ENCODE data around the gene DNMBP.

DNMBP gene

GRCh38 chr10:100009793-100010676 is at the start of gene DNMBP:
DNMBP (minus strand) TSS chr10:100009947; CDS start chr10:99972124, 37,823 bp downstream.
- peak; percentile 59 to 80 (median 68) for DNase-seq (ENCODE audit: low read depth in 4 of 4, low spot score in 1 of 4)

DNA sequence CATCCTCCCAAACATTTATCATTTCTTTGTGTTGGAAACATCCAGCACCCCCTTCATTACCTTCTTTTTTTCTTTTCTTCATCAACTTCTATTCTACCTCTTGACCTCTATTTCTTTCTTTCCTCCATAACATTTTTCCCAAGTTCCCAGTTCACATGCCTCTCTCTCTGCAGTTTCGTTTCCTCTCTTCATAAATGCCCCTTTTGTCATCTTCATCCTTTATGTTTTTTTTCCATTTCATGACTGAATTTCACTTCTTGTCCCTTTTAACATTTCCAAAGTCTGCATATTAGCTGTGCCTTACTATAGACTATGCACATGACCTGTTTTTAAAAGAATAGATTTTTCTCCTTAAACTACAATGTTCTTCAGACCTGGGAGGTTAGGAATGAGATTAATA is 48.2 kb upstream of the DNMBP start:
- no peak for DNase-seq (ENCODE audit: low read depth in 4 of 4, low spot score in 1 of 4)

DNA sequence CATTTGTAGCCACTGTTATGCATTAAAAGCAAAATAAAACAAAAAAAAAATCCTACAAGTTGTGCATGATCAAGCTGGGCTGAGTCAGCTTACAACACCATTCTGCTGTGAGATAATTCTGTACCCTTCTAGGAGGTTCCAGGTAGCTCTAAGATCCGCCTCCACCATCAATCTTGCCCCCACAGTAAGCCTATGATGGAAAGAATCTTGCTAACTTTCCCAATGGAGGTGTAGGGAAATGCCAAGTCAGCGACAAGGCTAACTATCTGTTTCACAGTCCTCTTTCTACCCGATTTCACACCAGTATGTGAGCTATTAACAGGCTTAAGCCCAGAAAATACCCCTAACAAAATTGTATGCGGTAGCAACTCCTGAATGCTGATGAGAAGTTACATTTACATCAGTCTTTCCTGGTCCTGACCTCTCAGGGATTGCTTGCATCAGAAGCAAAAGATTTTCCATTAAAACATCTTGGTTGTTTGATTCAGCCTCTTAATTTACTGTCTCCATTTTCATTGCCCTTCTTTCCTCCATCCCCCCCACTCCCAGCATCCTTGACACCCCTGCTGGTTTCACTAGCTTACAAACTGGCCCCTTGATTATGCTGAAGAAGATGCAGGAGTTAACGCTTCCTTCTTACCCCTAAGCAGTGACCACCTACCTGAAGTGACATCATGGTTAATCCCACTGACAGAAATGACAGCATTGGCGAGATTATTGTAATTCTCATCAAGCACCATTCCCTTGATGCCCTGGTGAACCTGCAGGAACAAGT is 44.1 kb upstream of the DNMBP start:
- DNase-seq (ENCODE audit: low read depth in 4 of 4, low spot score in 1 of 4), result no peak

DNA sequence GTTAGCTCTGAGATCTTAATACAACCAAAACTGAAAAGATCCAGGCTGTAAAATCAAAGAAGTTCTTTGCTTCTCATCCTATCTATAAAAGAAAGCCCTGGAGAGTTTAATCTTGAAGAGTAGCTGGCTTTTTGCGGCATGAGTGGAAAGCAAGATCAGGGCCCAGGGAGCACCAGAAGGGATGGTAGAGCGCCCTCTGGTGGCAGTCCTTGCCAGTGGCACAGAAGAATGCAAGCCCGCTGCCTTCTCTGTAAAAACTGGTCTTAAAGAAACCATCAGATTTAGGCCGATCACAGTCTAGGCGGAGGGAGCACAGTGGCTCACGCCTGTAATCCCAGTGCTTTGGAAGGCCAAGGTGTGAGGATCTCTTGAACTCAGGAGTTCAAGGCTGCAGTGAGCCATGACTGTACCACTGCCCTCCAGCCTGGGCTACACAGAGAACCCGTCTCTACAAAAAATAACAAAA is 36.3 kb upstream of the DNMBP start:
- DNase-seq (ENCODE audit: low read depth in 4 of 4, low spot score in 1 of 4), result peak; percentile 76 to 90 (median 81)

DNA sequence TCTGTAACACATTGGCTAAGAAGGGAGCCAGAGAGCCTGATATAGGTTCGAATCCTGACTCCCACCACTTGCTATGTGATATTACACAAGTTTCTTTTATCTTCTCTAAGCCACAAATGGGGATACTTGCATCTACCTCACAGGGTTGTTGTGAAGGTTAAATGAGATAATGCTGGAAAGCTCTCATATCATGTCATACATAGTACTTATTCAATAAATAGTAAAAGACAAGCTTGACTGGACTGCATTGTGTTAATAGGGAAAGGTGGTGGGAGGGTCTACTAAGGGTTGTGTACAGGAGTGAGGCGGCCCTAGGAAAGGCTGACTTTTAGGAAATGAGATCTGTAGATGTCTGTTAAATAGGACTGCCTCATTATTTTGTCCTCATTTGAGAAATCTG is 35.8 kb upstream of the DNMBP start:
- no peak for DNase-seq (ENCODE audit: low read depth in 4 of 4, low spot score in 1 of 4)

GRCh38 chr10:100043796-100044195 is 34.0 kb upstream of the DNMBP start:
- DNase-seq (ENCODE audit: low read depth in 4 of 4, low spot score in 1 of 4), result no peak

- DNase-seq (ENCODE audit: low read depth in 4 of 4, low spot score in 1 of 4), result no peak
Measured at GRCh38 chr10:100043344-100043743, 33.6 kb upstream of the DNMBP start.

GRCh38 chr10:100041306-100042002 is 31.7 kb upstream of the DNMBP start:
- DNase-seq (ENCODE audit: low read depth in 4 of 4, low spot score in 1 of 4), result no peak

DNA sequence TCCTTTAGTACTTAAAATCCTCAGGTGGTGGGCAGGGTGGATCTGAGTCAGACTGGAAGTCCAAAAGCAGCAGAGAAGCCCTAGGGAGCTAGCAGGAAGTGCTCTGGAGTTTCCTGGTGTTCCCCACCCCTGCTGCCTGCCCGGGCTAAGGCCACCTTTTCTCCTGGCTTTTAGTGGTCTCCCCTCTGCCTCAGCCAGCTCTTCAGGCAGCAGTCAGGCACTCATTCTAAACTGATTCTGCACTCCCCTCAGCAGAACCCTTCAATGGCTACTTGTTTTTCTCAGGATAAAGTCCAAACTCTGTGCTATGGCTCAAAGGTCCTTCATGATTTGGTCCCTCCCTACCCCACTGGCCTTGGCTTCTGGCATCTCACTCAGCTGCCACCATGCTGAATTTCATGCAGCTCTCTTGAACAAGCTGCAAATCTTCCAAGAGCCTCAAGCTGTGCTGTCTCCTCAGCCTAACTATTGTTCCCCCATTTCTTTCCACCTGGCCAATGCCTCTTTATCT is 28.9 kb upstream of the DNMBP start:
- no peak for DNase-seq (ENCODE audit: low read depth in 4 of 4, low spot score in 1 of 4)

DNA sequence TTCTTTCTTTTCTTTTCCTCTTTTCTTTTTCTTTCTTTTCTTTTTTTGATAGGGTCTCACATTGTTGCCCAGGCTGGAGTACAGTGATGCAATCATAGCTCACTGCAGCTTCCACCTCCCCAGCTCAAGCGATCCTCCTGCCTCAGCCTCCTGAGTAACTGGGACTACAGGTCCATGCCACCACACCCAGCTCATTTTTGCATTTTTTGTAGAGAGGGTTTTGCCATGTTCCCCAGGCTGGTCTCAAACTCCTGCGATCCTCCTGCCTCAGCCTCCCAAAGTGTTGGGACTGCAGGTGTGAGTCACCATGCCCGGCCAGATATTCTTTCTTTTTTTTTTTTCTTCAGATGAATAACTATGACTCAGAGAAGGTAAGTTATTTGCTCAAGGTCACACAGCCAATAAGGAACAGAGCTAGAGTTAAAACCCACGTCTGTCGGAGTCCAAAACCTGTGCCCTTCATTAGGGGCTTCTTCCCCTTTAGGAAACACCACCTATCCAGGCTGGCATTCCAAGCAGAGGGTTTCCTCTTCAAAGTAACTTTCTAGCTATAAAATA is 28.1 kb upstream of the DNMBP start:
- DNase-seq (ENCODE audit: low read depth in 4 of 4, low spot score in 1 of 4), result no peak

DNA sequence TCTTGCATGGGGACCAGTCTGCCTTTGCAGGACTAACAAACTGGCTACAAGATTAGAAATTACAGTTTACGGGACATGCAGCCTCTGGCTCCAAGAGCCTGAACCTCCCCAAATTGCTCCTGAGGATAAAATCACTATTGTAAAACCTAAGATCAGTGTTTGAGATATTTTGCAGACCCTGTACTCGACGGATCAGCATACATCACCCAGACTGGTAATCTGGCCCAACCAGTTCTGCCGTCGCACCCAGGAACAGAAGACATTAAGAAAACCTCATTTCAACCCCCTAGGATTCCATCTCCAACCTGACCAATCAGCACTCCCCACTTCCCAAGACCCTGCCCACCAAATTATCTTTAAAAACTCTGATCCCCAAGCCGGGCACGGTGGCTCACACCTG is 27.1 kb upstream of the DNMBP start:
- no peak for DNase-seq (ENCODE audit: low read depth in 4 of 4, low spot score in 1 of 4)

DNA sequence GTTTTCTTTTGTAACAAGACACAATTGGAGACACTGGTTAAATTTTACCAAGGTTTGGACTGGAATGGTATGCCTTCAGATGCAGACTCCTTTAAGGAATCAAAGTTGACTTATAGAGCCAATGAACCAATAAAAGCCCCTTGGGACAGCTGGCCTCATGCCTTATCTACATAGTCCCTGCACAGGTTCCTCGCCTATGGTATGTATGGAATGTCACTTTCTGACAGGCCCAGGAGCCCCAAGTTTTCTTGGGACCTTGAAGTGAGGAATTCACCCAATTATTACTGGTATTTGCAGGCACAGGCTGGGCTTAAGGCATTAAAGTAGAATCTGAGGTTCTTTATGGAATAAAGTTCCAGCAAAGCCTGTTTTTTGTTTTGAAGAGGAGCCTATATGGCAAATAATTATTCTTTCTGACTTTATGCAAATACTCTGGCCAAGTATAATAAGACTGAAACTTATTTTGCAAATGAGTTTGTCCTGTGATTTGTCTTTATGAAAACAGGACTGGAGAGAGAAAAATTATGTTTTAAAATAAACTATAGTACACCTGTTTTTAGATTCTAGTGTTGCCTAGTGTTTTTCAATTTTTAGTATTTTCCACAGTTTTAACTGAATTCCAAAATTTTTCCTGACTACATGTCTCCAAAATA is 24.1 kb upstream of the DNMBP start:
- no peak for DNase-seq (ENCODE audit: low read depth in 4 of 4, low spot score in 1 of 4)

- DNase-seq (ENCODE audit: low read depth in 4 of 4, low spot score in 1 of 4), result no peak
Measured at GRCh38 chr10:100027416-100027815, 17.7 kb upstream of the DNMBP start.

GRCh38 chr10:100025576-100025975 is 15.8 kb upstream of the DNMBP start:
- no peak for DNase-seq (ENCODE audit: low read depth in 4 of 4, low spot score in 1 of 4)

DNA sequence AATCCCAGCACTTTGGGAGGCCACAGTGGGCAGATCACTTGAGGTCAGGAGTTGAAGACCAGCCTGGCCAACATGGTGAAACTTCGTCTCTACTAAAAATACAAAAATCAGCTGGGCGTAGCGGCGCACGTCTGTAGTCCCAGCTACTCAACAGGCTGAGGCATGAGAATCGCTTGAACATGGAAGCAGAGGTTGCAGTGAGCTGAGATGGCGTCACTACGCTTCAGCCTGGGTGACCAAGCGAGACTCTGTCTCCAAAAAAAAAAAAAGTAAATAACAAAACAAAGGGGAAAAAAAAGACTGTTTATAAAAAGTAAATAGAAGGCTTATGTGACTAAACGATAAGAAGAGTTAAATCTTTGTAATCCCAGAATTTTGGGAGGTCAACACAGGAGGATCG is 15.0 kb upstream of the DNMBP start:
- DNase-seq (ENCODE audit: low read depth in 4 of 4, low spot score in 1 of 4), result no peak

DNA sequence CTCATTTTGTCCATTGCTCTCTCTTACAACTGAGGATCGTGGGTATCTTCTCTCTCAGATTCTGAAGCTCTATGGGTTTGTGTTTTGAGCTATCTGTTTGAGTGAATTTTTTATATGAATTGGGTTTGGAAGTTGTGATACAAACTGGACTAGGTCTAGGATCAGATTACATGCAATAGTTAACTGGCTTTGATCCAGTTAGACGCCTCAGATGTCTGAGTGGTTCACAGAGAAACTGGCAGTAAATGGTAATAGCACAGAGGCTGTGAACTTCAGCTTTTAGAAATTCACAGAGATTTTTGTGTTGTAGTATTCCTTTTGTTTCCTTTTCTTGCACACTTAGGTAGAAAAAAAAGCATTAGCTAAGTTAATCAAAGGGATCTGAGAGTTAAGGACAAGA is 12.7 kb upstream of the DNMBP start:
- DNase-seq (ENCODE audit: low read depth in 4 of 4, low spot score in 1 of 4), result no peak

- DNase-seq (ENCODE audit: low read depth in 4 of 4, low spot score in 1 of 4), result no peak
Measured at GRCh38 chr10:100021322-100021721, 11.6 kb upstream of the DNMBP start.

- DNase-seq (ENCODE audit: low read depth in 4 of 4, low spot score in 1 of 4), result no peak
Measured at GRCh38 chr10:100020886-100021253, 11.1 kb upstream of the DNMBP start.

DNA sequence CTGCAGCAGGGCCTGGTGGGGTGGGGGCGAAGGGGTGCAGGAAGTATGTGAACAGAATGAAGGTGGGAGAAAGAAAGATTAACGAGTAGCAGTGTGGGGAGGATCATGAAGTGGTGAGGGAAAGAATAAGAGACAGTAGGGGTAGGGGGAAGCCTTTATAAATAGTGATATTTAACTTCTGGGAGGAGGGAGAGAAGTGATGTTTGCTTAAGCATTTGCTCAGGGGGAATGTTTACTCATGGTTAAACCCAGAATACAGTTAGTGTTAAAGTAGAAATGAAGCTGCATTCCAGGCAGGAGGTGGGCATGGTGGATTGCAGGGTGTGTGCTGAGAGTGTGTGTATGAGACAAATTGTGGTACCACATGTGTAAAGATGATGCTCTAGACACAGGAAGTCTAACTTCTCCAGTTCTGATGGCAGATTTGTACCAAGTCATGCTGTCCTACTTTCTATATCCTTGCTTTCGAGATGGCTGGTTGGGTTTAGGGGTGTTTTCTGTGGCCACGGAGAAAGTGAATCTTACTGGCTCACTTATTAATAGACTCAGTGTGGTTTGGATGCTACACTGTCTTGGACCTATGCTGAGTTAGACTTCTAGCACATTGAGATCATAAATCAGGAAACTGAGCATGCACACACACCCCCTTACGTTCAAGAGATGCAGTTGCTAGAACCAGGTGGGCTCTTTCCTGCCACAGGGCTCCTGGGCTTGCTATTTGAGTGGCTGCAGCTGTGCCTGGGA is 10.6 kb upstream of the DNMBP start:
- no peak for DNase-seq (ENCODE audit: low read depth in 4 of 4, low spot score in 1 of 4)

DNA sequence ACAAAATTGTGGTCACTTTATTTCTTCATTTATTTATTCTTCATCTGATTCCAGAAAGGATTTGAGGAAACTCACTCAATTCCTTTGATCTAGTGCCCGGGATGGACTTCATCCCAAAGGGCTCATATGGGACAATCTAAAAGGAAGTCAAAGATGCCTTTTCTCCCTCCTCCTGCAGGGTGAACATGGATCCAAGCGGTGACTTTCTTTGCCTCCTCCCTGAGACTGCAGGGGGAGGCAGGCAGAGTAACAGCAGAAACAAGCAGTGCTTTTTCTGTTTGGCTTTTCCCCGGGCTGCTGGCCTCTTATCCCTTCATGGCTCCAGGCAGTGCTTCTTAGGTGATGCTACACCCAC is 10.0 kb upstream of the DNMBP start:
- no peak for DNase-seq (ENCODE audit: low read depth in 4 of 4, low spot score in 1 of 4)
